GM12873 (cell line): ENCODE results near the gene TCP11.

Experiments
- CTCF ChIP-seq: IDR thresholded peaks from 2 replicates; pipeline ENCODE4 v1.5.1; 2012; ENCODE audit warnings: low read depth, mild to moderate bottlenecking, moderate library complexity, low read length, control low read depth; ENCODE audit not compliant: insufficient read depth; ENCODE audit errors: missing control alignments

The TCP11 gene

GRCh38 chr6:35086636-35087360 lies 54.3 kb downstream of the TCP11 start:
- TF ChIP-seq CTCF: no peak

DNA sequence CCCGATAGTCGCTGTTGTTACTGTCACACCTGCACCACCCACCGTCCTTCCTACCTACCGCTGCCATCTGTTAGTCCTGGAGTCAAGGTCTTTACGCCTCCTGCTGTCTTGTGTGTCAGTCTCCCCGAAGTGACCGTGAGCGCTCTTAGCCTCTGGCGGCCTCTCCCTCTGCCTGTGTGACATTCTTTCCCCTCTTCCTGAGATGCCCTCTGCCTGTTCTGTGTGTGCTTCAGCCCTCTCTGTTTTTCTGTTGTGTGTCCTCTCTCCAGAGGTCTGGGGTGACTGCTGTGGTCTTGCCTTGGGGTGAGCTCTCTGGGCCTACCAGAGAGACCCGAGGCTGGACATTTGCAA lies 54.9 kb downstream of the TCP11 start:
- TF ChIP-seq CTCF: no peak

DNA sequence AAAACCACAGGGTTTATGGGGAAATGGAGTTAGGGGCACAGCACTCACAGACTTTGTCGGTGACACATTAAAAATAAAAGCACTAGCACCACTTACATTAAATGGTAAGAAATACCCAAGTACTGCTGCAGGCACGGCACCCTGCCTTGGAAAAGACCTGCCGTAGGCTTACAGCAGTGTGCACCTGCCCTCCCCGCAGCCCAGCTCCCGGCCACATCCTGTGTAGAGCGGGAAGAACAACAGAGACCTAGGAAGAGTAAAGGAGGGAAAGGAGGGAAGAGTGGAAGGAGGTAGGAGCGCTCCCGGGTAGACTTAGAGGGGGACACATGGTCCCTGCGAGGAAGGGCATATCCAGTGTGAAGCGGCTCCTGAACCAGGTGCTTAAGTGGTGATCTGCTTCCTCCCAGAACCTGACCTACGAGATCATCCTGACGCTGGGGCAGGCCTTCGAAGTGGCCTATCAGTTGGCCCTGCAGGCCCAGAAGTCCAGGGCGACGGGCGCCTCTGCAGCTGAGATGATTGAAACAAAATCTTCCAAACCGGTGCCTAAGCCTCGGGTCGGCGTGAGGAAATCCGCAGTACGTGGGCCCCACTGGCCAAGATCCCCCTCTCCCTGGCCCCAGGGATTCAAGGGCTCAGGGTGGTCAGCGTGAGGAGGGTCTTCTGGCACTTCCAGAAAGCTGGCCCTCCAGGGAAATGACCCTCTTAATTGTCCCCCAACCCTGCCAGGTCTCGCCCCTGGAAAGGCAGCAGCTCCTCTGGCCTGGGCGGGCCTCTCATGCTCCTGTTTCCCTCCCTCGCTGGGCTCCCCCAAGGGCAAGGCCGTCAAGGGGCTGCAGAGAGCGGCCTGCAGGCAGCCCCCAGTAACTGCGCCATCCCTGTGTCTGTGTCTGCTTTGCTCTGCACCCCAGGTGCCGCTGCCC lies 55.5 kb downstream of the TCP11 start:
- TF ChIP-seq CTCF: no peak

DNA sequence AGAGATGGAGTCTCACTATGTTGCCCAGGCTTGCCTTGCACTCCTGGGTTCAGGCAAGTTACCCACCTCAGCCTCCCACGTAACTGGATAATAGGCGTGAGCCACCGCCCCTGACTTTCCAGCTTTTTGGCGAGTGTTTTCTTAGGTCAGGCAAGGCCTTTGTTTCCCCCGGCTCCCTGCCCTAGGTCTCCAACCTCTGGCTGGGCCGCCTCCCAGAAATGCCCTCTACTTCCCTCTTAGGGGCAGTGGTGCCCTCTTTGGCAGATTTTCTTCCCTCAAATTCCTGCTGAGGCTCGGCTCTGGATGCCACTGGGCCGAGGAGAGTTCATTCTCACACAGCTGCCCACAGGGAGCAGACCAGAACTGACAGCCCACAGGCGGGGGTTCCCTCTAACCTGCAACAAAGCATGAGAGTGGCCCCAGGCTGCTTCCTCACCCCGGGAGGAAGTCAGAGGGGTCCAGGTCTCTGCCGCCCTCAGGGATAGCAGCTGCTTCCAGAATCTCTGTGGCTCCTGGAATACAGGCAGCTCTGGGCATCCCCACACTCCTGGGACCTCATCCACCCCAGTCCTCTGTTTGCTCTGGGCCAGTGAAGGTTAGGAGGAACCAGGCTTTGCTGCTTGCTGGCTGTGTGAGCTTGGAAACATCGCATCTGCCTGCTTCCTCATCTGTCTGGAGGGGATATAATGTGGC lies 56.5 kb downstream of the TCP11 start:
- TF ChIP-seq CTCF: no peak

- TF ChIP-seq CTCF: no peak
Observed at GRCh38 chr6:35084041-35084491, 57.1 kb downstream of the TCP11 start.

DNA sequence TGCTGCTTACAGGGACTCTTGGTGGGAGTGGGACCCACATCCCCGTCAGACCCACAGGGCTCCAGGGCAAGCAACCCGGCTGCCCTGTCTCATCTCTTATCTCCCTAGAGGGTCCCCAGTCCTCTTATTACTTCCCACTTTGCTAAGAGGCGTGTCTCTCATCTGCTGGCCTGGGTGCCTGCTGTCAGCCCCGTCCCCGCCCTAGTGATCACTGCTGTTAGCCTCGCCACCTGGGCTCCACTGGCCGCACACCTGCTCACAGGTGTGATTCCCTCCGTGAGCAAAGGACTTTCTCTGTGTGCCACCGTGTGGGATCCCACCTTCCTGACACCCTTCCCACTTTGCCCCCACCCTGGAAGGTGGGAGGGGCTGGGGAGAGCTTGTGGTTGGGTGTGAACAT lies 57.6 kb downstream of the TCP11 start:
- no peak for TF ChIP-seq CTCF
